GM12878 (cell line): ENCODE data around the gene OR5I1. TPM values are rescaled to one million over a fixed set of nuclear protein-coding genes. Genes with fewer than 3 reads are reported as not detected.
"Not testable (repeated sequence)": the region's sequence is repeated elsewhere in the genome, so short reads cannot be mapped to it uniquely, and the experiment has no call there.

Experiments used
- ATAC-seq: fragments of 200-7000 bp; cut with Tn5 transposase; 3 replicates; pipeline ENCODE4 v1.9.1; 2020; ENCODE audit warnings: mild to moderate bottlenecking, moderate library complexity
- BruUV-seq: library from RNA; stranded (reverse); fragments of 400-500 nt; replicated peaks from 2 replicates; lab custom pipeline; 2021; lab: Mats Ljungman, UMichigan
- CTCF ChIA-PET: fragments of 300-600 bp; sonication (Branson Sonifier 250); formaldehyde crosslinking; extraction: SDS; loops from one replicate; lab custom pipeline; 2021; ENCODE audit warnings: inconsistent platforms; lab: Yijun Ruan, JAX
- POLR2A ChIA-PET: fragments of 350-600 bp; formaldehyde crosslinking; extraction: SDS; loops from one replicate; lab custom pipeline; 2021; ENCODE audit warnings: inconsistent platforms; lab: Charles Lee
- RAD21 ChIA-PET: fragments of 300-600 bp; sonication (Branson Sonifier 250); formaldehyde crosslinking; loops from one replicate; lab custom pipeline; 2023; ENCODE audit warnings: antibody characterized with exemption; ENCODE audit not compliant: unreplicated experiment; lab: Charles Lee
- SMC1A ChIA-PET: fragments of 300-600 bp; sonication (Branson Sonifier 250); formaldehyde crosslinking; loops from one replicate; lab custom pipeline; 2023; ENCODE audit not compliant: unreplicated experiment, uncharacterized antibody; lab: Charles Lee
- DNase-seq: peaks from one replicate; pipeline ENCODE4 v3.0.0-alpha.2; 2011; ENCODE audit warnings: low read depth, low spot score
- FAIRE-seq: peaks from 3 replicates; lab custom pipeline; 2011; peaks lifted over from hg19 to GRCh38; lab: Jason Lieb, UNC
- H2AFZ ChIP-seq: 2 replicates; pipeline ENCODE4 v1.6.0; 2011; ENCODE audit warnings: low read depth, low read length, control low read depth; ENCODE audit not compliant: control insufficient read depth
- H3K27ac ChIP-seq: 2 replicates; pipeline ENCODE4 v1.5.1; 2011; ENCODE audit warnings: control low read depth; ENCODE audit not compliant: control insufficient read depth, insufficient read depth
- H3K27me3 ChIP-seq, 2 experiments: replicated peaks in 1 of 2; 2 replicates each; pipeline versions ENCODE4 v1.6.0 to v1.6.1; 2011; ENCODE audit warnings: low read length in 1 of 2; ENCODE audit not compliant: control insufficient read depth in 2 of 2, insufficient read depth in 2 of 2
- H3K36me3 ChIP-seq, 2 experiments: 2 replicates each; pipeline ENCODE4 v1.5.1; 2011; ENCODE audit warnings: low read length in 1 of 2; ENCODE audit not compliant: control insufficient read depth in 2 of 2, insufficient read depth in 2 of 2
- H3K4me1 ChIP-seq: 2 replicates; pipeline ENCODE4 v1.6.1; 2011; ENCODE audit warnings: mild to moderate bottlenecking, low read length, moderate library complexity, mixed read lengths; ENCODE audit not compliant: control insufficient read depth, insufficient read depth
- H3K4me2 ChIP-seq: 2 replicates; pipeline ENCODE4 v1.6.0; 2011; ENCODE audit warnings: control low read depth; ENCODE audit not compliant: control insufficient read depth, insufficient read depth
- H3K4me3 ChIP-seq: fragments of 200-600 bp; sonication (generic); 2 replicates; pipeline ENCODE4 v1.5.1; 2016
- H3K79me2 ChIP-seq: 2 replicates; pipeline ENCODE4 v1.6.0; 2011; ENCODE audit warnings: low read length; ENCODE audit not compliant: control insufficient read depth, insufficient read depth
- H3K9ac ChIP-seq: 2 replicates; pipeline ENCODE4 v1.8.0; 2011; ENCODE audit warnings: low read length, control low read depth, mixed read lengths; ENCODE audit not compliant: control insufficient read depth, insufficient read depth
- H3K9me3 ChIP-seq: replicated peaks from 3 replicates; pipeline ENCODE4 v1.5.1; 2011; ENCODE audit warnings: mild to moderate bottlenecking, low read length; ENCODE audit not compliant: control insufficient read depth, insufficient read depth
- H4K20me1 ChIP-seq: 2 replicates; pipeline ENCODE4 v1.6.0; 2011; ENCODE audit not compliant: control insufficient read depth, insufficient read depth
- BCL11A ChIP-seq: IDR thresholded peaks from 2 replicates; pipeline ENCODE4 v1.6.1; 2011; ENCODE audit warnings: low read depth, low read length
- GABPA ChIP-seq: IDR thresholded peaks from 2 replicates; pipeline ENCODE4 v1.6.1; 2014; ENCODE audit warnings: antibody characterized with exemption, low read depth, mild to moderate bottlenecking, inconsistent platforms
- HCFC1 ChIP-seq: fragments of 150-350 bp; IDR thresholded peaks from 2 replicates; pipeline ENCODE4 v1.6.1; 2014; ENCODE audit warnings: low read length
- HDGF ChIP-seq: fragments of 450-650 bp; IDR thresholded peaks from 2 replicates; pipeline ENCODE4 v1.6.1; 2016; ENCODE audit warnings: antibody characterized with exemption
- MYB ChIP-seq: fragments of 150-350 bp; IDR thresholded peaks from 2 replicates; pipeline ENCODE4 v1.6.1; 2014; ENCODE audit warnings: mild to moderate bottlenecking, low read depth, low read length, borderline replicate concordance
- RAD21 ChIP-seq: IDR thresholded peaks from 2 replicates; pipeline ENCODE4 v1.6.1; 2011; ENCODE audit warnings: mild to moderate bottlenecking, low read depth, low read length, moderate library complexity; ENCODE audit not compliant: insufficient read depth
- RAD51 ChIP-seq: fragments of 450-650 bp; IDR thresholded peaks from 2 replicates; pipeline ENCODE4 v1.6.1; 2016; ENCODE audit warnings: moderate library complexity, mild to moderate bottlenecking, inconsistent platforms
- SRF ChIP-seq, 2 experiments: IDR thresholded peaks; 2 replicates each; pipeline ENCODE4 v1.6.1; 2011; ENCODE audit warnings: low read depth in 2 of 2, low read length in 2 of 2, mild to moderate bottlenecking in 1 of 2, moderate library complexity in 1 of 2
- SUPT20H ChIP-seq: IDR thresholded peaks from 2 replicates; pipeline ENCODE4 v1.6.1; 2011; ENCODE audit warnings: low read depth, mild to moderate bottlenecking, low read length, moderate library complexity, borderline replicate concordance; ENCODE audit not compliant: control insufficient read depth
- WGBS: methylation state at CpG from one replicate; pipeline ENCODE4 v1.1.6; 2016; ENCODE audit warnings: low lambda C conversion rate; ENCODE audit not compliant: insufficient replicate concordance, insufficient coverage; ENCODE audit errors: missing lambda C conversion rate; 5-methylcytosine and 5-hydroxymethylcytosine counted together
- in situ Hi-C: fragments of 300-500 bp; cut with MboI; formaldehyde crosslinking; loops from 9 replicates; pipeline ENCODE4 v1.14.3; 2018; ENCODE audit warnings: mixed read lengths
- intact Hi-C: fragments of 100-400 bp; cut with micrococcal nuclease; formaldehyde crosslinking; loops from one replicate; pipeline ENCODE4 v1.14.2; 2022; ENCODE audit not compliant: unreplicated experiment
- polyA plus RNA-seq, 11 experiments: library from polyadenylated mRNA; depleted of rRNA in 4 of 11; unstranded in 6 of 11; stranded (reverse) in 5 of 11; fragments of >200 nt; fragmentation: Nextera tagmentation in 4 of 11; fragmentation: Illumina TruSeq in 1 of 11; extraction: Ambion mirVana in 4 of 11; extraction: Trizol in 1 of 11; gene quantifications; 1 replicate in 1 of 11; 2 replicates in 10 of 11; pipeline versions ENCODE4 v1.2.1 to v1.2.3, GENCODE V29; 2011 to 2016; ENCODE audit warnings: inconsistent platforms in 2 of 11, missing spikeins in 2 of 11, low read depth in 1 of 11
- total RNA-seq, 4 experiments: library from RNA; depleted of rRNA in 3 of 4; stranded (reverse); fragments of >200 nt in 3 of 4; fragmentation: Illumina TruSeq in 1 of 4; extraction: Trizol in 1 of 4; gene quantifications; 2 replicates each; pipeline versions ENCODE4 v1.2.1 to v1.2.3, GENCODE V29; 2013 to 2021

Gene OR5I1
- total and polyA plus RNA-seq, 10 of the 15 experiments (the other 5 are each of a cell fraction or from before 2014, with no cell fraction given), result not detected

DNA sequence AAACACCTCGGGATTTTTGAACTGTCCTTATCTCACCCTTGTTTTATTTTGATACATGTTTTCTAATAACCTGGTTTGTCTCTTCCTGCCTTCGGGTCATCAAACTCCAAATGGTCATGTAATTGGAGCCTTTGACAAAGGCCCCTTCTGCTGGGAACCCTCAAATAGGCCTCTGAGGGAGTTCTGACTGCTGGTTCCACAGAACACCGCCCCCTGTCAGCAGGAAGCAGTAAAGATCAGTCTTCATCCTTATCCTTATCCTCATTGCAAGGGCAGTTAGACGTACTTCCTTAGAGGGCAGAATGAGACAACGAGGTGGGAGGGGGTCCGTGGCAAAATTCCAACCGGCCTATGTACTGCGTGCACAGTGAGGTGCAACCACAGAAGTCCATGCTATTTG lies 41.0 kb downstream of the OR5I1 start:
- intact Hi-C loops, result loop anchor here (10.0 kb wide), 1 partner anchor 50 kb away; no protein-coding TSS in a partner anchor
- no peak for DNase-seq
- no TSS peak for BruUV-seq
- no peak for ATAC-seq
- no peak overlapping the region for H3K27ac ChIP-seq
- TF ChIP-seq HDGF (no peak), MYB (no peak), GABPA (no peak), BCL11A (no peak), RAD21 (no peak), SUPT20H (no peak), SRF (IDR thresholded peaks at IDR 0.05; ENCODE audit: low read depth in 2 of 2, low read length in 2 of 2) (no peak), RAD51 (no peak), HCFC1 (no peak)
- no peak for FAIRE-seq
- WGBS, result 45% methylated on average over 8 of the region's 8 CpGs
- ChIA-PET POLR2A (no interaction called here), RAD21 (no interaction called here), CTCF (no interaction called here), SMC1A (no interaction called here)
- no peak overlapping the region for H2AFZ ChIP-seq
- no peak overlapping the region for H3K9ac ChIP-seq
- H3K27me3 ChIP-seq, result no peaks in the 10 kb centered on the region
- no peaks in the 10 kb centered on the region for H3K79me2 ChIP-seq
- H3K4me3 ChIP-seq, result no peak overlapping the region
- H3K36me3 ChIP-seq, result no peaks in the 10 kb centered on the region
- no peaks in the 10 kb centered on the region for H3K4me1 ChIP-seq
- in situ Hi-C loops, result no loop called here
- H4K20me1 ChIP-seq, result no peaks in the 10 kb centered on the region
- H3K4me2 ChIP-seq, result no peak overlapping the region
- no peaks in the 10 kb centered on the region for H3K9me3 ChIP-seq

DNA sequence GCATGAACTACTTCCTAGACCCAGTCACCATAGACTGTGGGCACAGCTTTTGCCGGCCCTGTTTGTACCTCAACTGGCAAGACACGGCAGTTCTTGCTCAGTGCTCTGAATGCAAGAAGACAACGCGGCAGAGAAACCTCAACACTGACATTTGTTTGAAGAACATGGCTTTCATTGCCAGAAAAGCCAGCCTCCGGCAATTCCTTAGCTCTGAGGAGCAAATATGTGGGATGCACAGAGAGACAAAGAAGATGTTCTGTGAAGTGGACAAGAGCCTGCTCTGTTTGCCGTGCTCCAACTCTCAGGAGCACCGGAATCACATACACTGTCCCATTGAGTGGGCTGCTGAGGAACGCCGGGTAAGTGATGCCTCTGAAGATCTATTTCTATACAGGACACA lies 50.7 kb downstream of the OR5I1 start:
- H3K4me3 ChIP-seq, in situ Hi-C loops, H3K79me2 ChIP-seq, SMC1A ChIA-PET, H3K27ac ChIP-seq, H3K27me3 ChIP-seq, H4K20me1 ChIP-seq, H2AFZ ChIP-seq, H3K36me3 ChIP-seq, H3K9me3 ChIP-seq, POLR2A ChIA-PET, DNase-seq, FAIRE-seq, H3K9ac ChIP-seq, CTCF ChIA-PET, intact Hi-C loops, BruUV-seq, H3K4me1 ChIP-seq, ATAC-seq, H3K4me2 ChIP-seq, RAD21 ChIA-PET: not testable (repeated sequence)
- WGBS, result 48% methylated on average over 9 of the region's 9 CpGs

Other genes with a start within 250 kb of the OR5I1 start
Only the 7 nearest of the 17 such genes appear.
- gene OR5L2, start 109.2 kb downstream of the OR5I1 start, total RNA-seq (2014; rRNA removed), result not detected in 2 replicates
- gene OR5L2, start 109.2 kb downstream of the OR5I1 start, total RNA-seq (2014; rRNA removed; fragmentation: Illumina TruSeq; extraction: Trizol), result not detected in 2 replicates
- not detected in 2 replicates for gene OR5L2, start 109.2 kb downstream of the OR5I1 start, total RNA-seq (2021)
- not detected in 2 replicates for gene OR5L2, start 109.2 kb downstream of the OR5I1 start, polyA plus RNA-seq (2011; rRNA removed)
- gene OR5L2, start 109.2 kb downstream of the OR5I1 start, polyA plus RNA-seq (2014; fragmentation: Illumina TruSeq; extraction: Trizol), result not detected in 2 replicates
- not detected for gene OR5L2, start 109.2 kb downstream of the OR5I1 start, polyA plus RNA-seq (2014; fragmentation: Nextera tagmentation; extraction: Ambion mirVana)
- gene OR5L2, start 109.2 kb downstream of the OR5I1 start, polyA plus RNA-seq (2014; rRNA removed), result not detected in 2 replicates
- not detected for gene OR5L2, start 109.2 kb downstream of the OR5I1 start, polyA plus RNA-seq (2016; fragmentation: Nextera tagmentation; extraction: Ambion mirVana)
- not detected in 2 replicates for gene OR5D16, start 97.6 kb downstream of the OR5I1 start, total RNA-seq (2014; rRNA removed)
- not detected in 2 replicates for gene OR5D16, start 97.6 kb downstream of the OR5I1 start, total RNA-seq (2014; rRNA removed; fragmentation: Illumina TruSeq; extraction: Trizol)
- gene OR5D16, start 97.6 kb downstream of the OR5I1 start, total RNA-seq (2021), result not detected in 2 replicates
- gene OR5D16, start 97.6 kb downstream of the OR5I1 start, polyA plus RNA-seq (2011; rRNA removed), result not detected in 2 replicates
- not detected in 2 replicates for gene OR5D16, start 97.6 kb downstream of the OR5I1 start, polyA plus RNA-seq (2014; fragmentation: Illumina TruSeq; extraction: Trizol)
- gene OR5D16, start 97.6 kb downstream of the OR5I1 start, polyA plus RNA-seq (2014; fragmentation: Nextera tagmentation; extraction: Ambion mirVana), result not detected
- not detected in 2 replicates for gene OR5D16, start 97.6 kb downstream of the OR5I1 start, polyA plus RNA-seq (2014; rRNA removed)
- gene OR5D16, start 97.6 kb downstream of the OR5I1 start, polyA plus RNA-seq (2016; fragmentation: Nextera tagmentation; extraction: Ambion mirVana), result not detected
- gene TRIM51, start 53.1 kb downstream of the OR5I1 start, total RNA-seq (2014; rRNA removed), result not detected in 2 replicates
- not detected in 2 replicates for gene TRIM51, start 53.1 kb downstream of the OR5I1 start, total RNA-seq (2014; rRNA removed; fragmentation: Illumina TruSeq; extraction: Trizol)
- gene TRIM51, start 53.1 kb downstream of the OR5I1 start, total RNA-seq (2021), result not detected in 2 replicates
- not detected in 2 replicates for gene TRIM51, start 53.1 kb downstream of the OR5I1 start, polyA plus RNA-seq (2011; rRNA removed)
- gene TRIM51, start 53.1 kb downstream of the OR5I1 start, polyA plus RNA-seq (2014; fragmentation: Illumina TruSeq; extraction: Trizol), result not detected in 2 replicates
- gene TRIM51, start 53.1 kb downstream of the OR5I1 start, polyA plus RNA-seq (2014; fragmentation: Nextera tagmentation; extraction: Ambion mirVana), result not detected
- gene TRIM51, start 53.1 kb downstream of the OR5I1 start, polyA plus RNA-seq (2014; rRNA removed), result not detected in 2 replicates
- gene TRIM51, start 53.1 kb downstream of the OR5I1 start, polyA plus RNA-seq (2016; fragmentation: Nextera tagmentation; extraction: Ambion mirVana), result not detected
- not detected in 2 replicates for gene OR5W2, start 21.8 kb downstream of the OR5I1 start, total RNA-seq (2014; rRNA removed)
- not detected in 2 replicates for gene OR5W2, start 21.8 kb downstream of the OR5I1 start, total RNA-seq (2014; rRNA removed; fragmentation: Illumina TruSeq; extraction: Trizol)
- gene OR5W2, start 21.8 kb downstream of the OR5I1 start, total RNA-seq (2021), result not detected in 2 replicates
- gene OR5W2, start 21.8 kb downstream of the OR5I1 start, polyA plus RNA-seq (2011; rRNA removed), result not detected in 2 replicates
- not detected in 2 replicates for gene OR5W2, start 21.8 kb downstream of the OR5I1 start, polyA plus RNA-seq (2014; fragmentation: Illumina TruSeq; extraction: Trizol)
- not detected for gene OR5W2, start 21.8 kb downstream of the OR5I1 start, polyA plus RNA-seq (2014; fragmentation: Nextera tagmentation; extraction: Ambion mirVana)
- not detected in 2 replicates for gene OR5W2, start 21.8 kb downstream of the OR5I1 start, polyA plus RNA-seq (2014; rRNA removed)
- not detected for gene OR5W2, start 21.8 kb downstream of the OR5I1 start, polyA plus RNA-seq (2016; fragmentation: Nextera tagmentation; extraction: Ambion mirVana)
- not detected in 2 replicates for gene OR10AG1, start 33.5 kb upstream of the OR5I1 start, total RNA-seq (2014; rRNA removed)
- gene OR10AG1, start 33.5 kb upstream of the OR5I1 start, total RNA-seq (2014; rRNA removed; fragmentation: Illumina TruSeq; extraction: Trizol), result not detected in 2 replicates
- gene OR10AG1, start 33.5 kb upstream of the OR5I1 start, total RNA-seq (2021), result not detected in 2 replicates
- gene OR10AG1, start 33.5 kb upstream of the OR5I1 start, polyA plus RNA-seq (2011; rRNA removed), result not detected in 2 replicates
- not detected in 2 replicates for gene OR10AG1, start 33.5 kb upstream of the OR5I1 start, polyA plus RNA-seq (2014; fragmentation: Illumina TruSeq; extraction: Trizol)
- not detected for gene OR10AG1, start 33.5 kb upstream of the OR5I1 start, polyA plus RNA-seq (2014; fragmentation: Nextera tagmentation; extraction: Ambion mirVana)
- not detected in 2 replicates for gene OR10AG1, start 33.5 kb upstream of the OR5I1 start, polyA plus RNA-seq (2014; rRNA removed)
- gene OR10AG1, start 33.5 kb upstream of the OR5I1 start, polyA plus RNA-seq (2016; fragmentation: Nextera tagmentation; extraction: Ambion mirVana), result not detected
- gene OR5F1, start 58.2 kb upstream of the OR5I1 start, total RNA-seq (2014; rRNA removed), result not detected in 2 replicates
- gene OR5F1, start 58.2 kb upstream of the OR5I1 start, total RNA-seq (2014; rRNA removed; fragmentation: Illumina TruSeq; extraction: Trizol), result not detected in 2 replicates
- not detected in 2 replicates for gene OR5F1, start 58.2 kb upstream of the OR5I1 start, total RNA-seq (2021)
- gene OR5F1, start 58.2 kb upstream of the OR5I1 start, polyA plus RNA-seq (2011; rRNA removed), result not detected in 2 replicates
- gene OR5F1, start 58.2 kb upstream of the OR5I1 start, polyA plus RNA-seq (2014; fragmentation: Illumina TruSeq; extraction: Trizol), result not detected in 2 replicates
- not detected for gene OR5F1, start 58.2 kb upstream of the OR5I1 start, polyA plus RNA-seq (2014; fragmentation: Nextera tagmentation; extraction: Ambion mirVana)
- not detected in 2 replicates for gene OR5F1, start 58.2 kb upstream of the OR5I1 start, polyA plus RNA-seq (2014; rRNA removed)
- not detected for gene OR5F1, start 58.2 kb upstream of the OR5I1 start, polyA plus RNA-seq (2016; fragmentation: Nextera tagmentation; extraction: Ambion mirVana)
- not detected in 2 replicates for gene OR5AS1, start 91.3 kb upstream of the OR5I1 start, total RNA-seq (2014; rRNA removed)
- not detected in 2 replicates for gene OR5AS1, start 91.3 kb upstream of the OR5I1 start, total RNA-seq (2014; rRNA removed; fragmentation: Illumina TruSeq; extraction: Trizol)
- gene OR5AS1, start 91.3 kb upstream of the OR5I1 start, total RNA-seq (2021), result not detected in 2 replicates
- not detected in 2 replicates for gene OR5AS1, start 91.3 kb upstream of the OR5I1 start, polyA plus RNA-seq (2011; rRNA removed)
- not detected in 2 replicates for gene OR5AS1, start 91.3 kb upstream of the OR5I1 start, polyA plus RNA-seq (2014; fragmentation: Illumina TruSeq; extraction: Trizol)
- not detected for gene OR5AS1, start 91.3 kb upstream of the OR5I1 start, polyA plus RNA-seq (2014; fragmentation: Nextera tagmentation; extraction: Ambion mirVana)
- gene OR5AS1, start 91.3 kb upstream of the OR5I1 start, polyA plus RNA-seq (2014; rRNA removed), result not detected in 2 replicates
- gene OR5AS1, start 91.3 kb upstream of the OR5I1 start, polyA plus RNA-seq (2016; fragmentation: Nextera tagmentation; extraction: Ambion mirVana), result not detected